GM19438 (cell line): ENCODE results near the gene CNN2.
"Not testable (repeated sequence)": the region's sequence is repeated elsewhere in the genome, so short reads cannot be mapped to it uniquely, and the experiment has no call there.

ENCODE experiments used
- ATAC-seq: cut with Tn5 transposase; IDR thresholded peaks from one replicate; pipeline ENCODE4 v1.9.1; 2021; ENCODE audit warnings: low read depth; ENCODE audit not compliant: unreplicated experiment

The CNN2 gene

DNA sequence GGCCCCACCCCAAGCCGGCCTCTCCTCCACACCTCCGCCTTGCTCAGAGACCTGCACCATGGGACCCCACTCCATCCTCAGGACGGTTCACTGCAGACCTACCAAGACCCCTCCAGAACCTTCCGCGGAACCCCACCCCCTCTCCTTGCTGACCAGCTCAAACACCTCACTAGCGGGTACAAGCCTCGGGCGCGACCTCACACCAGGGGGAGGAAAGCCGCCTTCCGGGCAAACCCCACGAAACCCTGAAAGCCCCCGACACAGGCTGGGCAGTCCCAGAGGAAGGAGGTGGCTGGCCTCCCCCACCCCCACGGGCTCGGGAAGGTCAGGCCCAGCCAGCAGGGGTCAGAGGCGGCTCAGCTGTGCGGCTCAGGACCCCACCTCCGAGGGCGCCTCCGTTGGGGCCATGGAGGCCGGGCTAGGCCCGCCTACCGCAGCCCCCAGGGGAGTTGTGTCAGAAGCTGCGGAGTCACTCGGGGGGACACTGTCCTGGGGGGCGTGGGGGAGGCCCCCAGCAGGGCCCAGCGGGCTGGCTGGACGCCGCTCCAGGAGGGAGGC is 16.3 kb upstream of the CNN2 start:
- ATAC-seq = no peak

DNA sequence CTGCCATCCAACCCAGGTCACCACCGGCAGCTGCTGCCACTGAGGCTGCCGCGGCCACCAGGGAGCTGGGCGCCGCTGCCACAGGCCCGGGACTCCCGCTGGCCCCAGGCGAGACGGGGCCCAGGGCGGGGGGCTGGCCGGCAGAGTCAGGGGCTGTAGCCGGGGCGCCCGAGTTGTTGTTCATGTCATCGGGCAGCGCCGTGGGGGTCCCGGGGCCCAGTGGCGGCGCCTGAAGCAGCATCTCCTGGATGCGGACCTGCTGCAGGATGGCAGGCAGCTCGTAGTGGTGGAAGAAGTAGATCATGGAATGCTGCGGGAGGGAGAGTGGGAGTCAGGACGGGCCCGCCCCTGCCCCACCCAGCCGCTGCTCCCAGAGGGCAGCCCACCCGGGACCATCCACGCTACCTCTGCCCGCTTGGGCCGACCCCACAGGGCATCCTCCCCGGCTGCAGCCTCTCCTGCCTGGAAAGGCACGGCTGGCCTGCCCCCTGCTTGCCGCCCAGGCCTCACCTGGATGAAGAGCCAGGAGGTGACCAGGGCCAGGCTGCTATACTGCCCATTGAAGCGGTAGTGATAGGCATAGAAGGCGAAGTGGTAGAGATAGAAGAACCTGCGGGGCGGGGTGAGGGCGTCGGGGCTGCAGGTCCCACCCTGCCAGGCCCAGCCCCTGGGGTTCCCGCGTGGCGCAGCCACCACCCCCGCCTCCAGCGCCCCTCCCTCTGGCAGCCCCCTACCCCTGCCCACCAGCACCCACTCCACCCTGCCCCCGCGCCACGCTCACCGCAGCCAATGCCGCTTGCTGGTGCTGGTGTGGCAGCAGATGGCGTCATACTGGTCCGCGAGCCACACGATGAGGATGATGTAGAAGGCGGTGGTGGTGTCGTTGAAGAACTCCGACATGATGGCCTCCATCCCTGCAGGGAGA is 15.6 kb upstream of the CNN2 start:
- no peak for ATAC-seq

DNA sequence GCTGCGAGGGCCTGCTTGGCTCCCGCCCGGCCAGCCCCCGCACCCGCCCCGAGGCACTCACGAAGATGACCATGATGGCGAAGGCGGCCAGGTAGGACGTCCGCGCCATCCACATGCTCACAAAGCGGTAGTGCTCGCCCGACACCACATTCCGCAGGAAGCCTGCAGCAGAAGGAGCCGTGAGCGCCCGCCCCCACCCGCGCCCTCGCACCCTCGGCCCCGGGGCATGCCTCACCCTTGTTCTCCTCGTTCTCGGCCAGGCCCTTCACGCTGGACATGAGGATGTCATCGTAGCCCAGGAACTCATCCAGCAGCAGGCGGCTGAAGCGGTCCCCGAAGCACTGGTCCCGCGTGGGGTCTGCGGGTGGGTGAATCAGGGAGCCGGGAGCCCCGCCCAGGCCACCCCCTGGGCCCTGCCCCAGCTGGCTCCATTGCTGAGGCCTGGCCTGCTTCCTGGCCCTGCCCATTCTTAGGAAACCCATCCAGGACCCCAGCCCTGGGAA is 14.5 kb upstream of the CNN2 start:
- ATAC-seq = no peak

DNA sequence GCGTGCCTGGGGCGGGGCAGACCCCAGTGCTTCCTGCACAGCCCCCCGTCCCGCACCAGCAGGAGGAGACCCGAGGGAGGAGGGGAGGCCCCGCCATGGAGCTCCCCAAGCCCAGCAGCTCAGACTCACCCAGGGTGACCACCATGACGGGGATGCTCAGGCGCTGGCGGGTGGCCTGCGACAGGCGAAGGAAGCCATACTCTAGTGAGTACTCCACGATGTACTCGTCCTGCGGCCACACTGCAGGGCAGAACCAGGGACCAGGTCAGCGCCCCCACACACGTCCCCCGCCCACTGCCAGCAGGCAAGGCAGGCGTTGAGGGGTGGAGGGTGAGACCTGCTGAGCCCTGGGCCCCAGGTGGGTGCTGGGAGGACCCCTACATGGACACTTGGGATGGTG is 14.1 kb upstream of the CNN2 start:
- ATAC-seq = no peak

DNA sequence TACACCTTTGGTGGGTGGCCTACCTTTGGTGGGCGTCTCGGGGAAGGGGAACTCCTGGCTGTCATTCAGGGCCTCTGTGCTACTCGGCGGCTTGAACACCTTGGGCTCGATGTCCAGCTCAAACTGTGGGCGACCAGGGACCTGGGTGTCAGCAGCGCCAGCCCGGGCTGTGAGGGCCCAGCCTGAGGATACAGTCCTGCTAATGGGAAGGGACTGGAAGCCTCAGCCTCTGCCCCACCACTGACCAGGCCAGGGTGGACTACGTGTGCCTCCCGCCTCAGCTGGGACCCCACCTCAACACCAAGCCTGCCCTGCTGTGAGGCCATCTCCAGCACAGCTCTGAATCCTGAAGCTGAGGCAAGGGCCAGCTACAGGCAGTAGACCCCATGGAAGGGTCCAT is 13.2 kb upstream of the CNN2 start:
- ATAC-seq = no peak

DNA sequence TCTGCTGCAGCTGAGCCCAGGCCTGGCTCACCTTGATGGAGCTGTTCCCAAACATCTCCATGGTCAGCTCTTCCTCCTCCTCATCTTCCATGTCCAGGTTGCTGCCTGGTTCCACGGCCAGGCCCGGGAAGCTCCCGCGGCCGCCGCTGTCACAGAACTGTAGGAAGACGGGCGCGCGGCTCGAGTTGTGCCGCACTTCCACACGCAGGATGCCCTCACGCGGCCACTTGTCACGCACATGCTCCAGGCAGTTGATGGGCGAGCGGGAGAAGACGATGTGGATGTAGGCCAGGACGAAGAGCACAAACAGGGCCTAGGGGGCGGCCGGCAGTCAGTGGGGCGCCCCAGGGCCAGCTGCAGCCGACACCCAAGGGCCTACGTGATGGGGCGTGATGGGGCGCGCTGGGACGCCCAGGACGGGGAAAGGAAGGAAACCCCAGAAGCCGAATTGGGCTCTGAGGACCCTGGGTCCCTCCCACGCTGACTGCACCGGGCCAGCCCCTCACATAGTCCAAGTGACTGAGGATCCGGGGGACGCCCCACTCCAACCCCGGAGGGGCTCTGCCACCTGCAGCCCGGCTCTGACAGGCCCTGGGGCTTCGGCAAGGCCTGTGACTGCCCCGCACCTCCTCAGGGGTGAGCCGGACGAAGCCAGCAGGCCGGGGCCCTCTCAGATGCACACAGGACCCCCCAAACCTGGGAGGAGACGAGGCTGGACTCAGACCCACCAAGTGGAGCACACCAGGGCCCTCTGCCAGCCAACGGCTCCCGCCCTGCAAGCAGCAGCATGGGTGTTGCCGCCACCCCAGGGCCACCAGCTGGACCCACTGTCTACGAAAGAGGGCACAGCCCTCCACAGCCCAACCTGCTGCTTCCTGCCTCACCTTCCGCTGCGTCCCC is 12.0 kb upstream of the CNN2 start:
- ATAC-seq = no peak

DNA sequence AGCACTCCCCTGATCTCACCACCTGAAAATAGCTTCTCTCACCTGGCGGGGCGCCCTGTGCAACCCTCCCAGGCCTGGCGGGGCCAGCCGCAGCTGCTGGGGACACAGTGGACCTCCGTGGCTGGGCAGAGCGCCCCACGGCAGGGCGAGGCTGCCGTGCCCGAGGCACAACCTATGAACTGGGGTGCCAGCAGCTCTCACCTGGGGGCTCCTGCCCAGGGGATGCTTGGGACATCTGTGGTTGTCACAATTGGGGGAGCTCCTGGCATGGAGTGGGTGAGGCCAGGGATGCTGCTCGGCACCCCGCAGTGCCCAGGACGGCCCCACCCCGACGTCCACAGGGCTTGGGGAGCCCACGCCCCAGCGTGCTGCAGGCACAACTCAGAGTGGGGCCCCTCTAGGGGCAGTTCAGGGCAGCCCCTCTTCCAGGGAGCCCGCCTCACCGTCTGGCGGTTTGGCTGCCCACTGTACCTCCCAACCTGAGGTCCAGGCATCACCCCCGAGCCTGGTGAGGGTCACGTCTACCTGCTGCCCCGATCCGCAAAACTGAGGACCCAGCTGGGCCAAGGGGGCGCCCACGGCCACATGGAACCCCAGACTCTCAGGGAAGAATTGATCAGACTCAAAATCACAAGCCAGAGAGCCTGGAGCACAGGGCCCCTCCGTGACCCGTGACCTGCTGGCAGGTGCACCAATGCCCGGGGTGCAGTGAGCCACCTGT is 11.2 kb upstream of the CNN2 start:
- no peak for ATAC-seq

DNA sequence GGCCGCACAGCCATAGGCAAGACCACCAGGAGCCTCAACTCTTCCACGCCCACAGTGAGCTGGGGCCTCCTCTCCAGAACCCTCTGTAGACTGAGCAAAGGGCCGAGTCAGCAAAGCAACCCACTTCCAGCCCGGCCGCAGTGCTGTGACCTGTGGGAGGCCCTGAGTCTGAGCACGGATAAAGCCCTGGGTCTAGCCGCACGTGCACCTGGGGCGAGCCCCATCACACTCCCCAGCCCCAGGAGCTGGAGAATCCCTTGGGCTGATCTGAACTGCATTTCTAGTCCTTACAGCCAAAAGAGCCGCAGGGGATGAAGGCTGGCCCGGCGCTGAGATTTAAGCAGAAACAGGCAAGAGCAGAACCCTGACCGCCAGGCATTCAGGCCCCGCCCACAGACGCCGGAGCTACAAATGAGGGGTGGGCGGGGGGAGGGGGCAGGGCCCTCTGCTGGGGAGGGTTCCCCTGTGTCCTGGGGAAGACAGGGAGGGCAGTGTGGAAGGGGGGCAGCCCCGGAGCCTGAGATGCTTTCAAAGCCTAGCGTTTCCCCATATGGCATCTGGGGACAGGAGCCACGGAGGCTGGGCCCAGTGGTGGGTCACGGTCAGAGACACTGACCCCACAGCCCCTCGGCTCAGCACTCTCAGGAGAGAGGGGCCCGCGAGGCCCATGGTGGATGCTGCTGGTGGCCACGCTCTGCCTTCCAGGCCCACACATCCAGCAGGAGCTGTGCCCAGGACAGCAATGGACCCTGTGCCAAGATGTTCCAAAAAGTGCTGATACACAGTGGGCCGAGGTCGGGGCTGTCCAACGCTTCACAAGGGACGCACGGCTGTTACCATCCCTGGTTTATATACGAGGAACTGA is 10.4 kb upstream of the CNN2 start:
- ATAC-seq = no peak

DNA sequence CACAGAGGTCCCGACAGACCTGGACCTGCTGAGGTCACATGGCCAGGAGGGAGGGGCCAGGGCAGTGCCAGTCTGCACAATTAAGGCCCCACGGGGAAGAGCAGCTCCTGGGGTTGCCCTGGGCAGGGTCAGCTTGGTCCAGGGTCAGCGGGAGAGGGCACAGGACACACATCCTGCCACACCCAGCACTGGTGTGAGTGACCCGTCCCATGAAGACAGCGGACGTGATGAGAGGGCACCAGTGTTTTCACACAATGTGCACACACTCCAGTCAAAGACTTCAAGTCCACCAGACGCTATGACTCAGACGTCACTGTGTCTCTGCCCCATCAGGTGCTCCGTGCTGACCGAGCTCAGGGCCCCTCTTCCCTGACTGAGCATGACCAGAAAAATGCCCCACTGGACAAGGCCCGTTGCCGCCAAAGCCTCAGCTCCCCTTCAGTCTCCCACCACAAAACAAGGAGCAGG is 9.7 kb upstream of the CNN2 start:
- no peak for ATAC-seq

DNA sequence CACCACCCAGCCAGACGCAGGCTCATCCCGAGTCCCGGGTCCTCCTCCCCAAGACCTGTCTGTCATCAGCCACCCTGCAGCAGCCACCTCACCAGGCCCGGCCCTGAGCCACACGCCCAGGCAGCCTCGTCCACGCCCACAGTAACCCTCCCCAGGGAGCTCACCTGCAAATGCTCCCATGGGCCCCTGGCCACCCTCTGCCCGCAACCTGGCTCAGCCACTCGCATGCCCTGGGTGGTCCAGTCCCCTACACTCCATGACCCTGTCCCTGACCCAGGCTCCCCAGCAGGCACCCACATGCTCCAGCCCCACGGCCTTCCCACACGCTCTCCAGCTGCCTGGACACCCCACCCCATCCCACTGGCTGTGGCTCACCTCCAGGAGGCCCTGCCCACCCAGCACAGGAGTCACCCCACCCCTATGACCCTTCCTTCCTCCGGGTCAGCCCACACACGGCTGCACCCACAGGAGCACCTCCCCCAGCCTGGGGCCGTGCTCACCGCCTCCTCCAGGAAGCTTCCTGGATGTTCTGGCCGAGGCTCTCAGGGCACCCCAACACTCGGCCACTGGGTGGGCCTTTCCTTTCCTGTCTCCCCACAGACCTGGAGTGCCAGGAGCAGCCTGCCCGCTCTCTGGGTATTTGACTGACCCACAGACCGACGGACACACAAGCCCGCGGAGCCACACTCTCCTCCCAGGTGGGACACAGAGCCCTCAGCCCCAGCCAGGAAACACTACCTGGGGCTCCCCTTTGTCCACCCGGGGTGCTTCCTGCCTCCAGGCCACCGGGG is 9.1 kb upstream of the CNN2 start:
- no peak for ATAC-seq

DNA sequence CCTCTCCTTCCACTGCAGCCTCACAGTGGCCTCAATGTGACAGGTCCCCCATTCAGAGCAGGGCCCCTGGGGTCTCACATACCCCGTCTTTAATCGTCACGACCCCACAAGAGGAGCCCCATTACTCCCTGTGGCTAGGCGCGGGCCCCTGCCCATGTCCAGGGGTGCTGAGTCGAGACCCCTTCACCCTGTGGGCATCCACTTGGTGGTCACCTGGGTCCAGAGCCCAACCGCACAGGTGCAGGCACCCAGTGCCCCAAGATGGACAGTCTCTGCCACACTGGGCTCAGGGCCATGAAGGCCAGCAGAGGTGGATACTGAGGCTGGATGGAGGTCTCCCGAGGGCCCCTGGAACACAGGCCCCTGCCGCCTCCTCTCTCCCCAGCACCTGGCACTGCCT is 8.5 kb upstream of the CNN2 start:
- ATAC-seq = no peak

DNA sequence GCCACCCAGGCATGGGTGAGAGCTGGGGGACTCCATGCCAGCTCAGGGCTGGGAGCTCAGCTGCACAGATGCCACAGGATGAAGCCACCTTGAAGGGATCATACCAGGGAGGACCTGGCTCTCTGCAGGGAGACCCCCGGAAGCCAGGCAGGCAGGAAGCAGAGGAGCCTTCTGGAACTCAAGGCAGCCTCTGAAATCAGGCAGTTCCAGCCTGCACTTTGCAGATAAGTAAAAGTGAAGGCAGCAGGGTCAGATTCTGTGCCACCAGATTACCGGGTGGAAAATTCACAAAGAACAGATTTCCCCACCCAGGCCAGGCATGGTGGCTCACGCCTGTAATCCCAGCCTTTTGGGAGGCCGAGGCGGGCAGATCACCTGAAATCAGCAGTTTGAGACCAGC is 8.0 kb upstream of the CNN2 start:
- ATAC-seq = no peak

DNA sequence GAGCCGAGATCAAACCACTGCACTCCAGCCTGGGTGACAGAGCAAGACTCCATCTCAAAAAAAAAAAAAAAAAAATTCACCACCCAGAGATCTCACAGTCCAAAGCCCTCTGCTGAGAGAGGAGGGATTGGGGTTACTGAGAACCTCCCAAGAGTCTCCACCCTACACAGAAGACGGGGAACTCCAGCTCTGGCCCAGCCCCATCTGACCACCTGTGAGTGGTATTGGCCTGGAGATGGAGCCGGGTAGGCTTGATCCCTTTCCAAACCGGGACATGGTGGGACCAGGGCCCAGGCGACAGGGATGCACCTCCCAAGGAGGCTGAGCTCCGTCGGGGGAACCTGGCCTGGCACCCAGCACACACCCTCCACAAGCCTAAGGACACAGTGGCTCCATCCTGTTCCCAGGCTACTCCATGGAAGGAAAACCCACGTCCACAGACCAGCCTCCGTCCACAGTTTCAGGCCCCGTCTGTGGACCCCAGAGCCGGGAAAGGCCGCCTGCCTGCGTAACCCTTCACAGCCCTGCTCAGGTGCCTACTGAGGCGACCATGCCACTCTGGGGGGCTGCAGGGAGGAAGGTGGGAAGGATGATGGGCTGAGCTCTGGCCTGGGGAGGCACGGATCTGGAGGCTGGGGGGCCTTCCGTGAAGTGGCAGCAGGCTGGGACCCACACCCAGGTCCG is 7.3 kb upstream of the CNN2 start:
- ATAC-seq = no peak

DNA sequence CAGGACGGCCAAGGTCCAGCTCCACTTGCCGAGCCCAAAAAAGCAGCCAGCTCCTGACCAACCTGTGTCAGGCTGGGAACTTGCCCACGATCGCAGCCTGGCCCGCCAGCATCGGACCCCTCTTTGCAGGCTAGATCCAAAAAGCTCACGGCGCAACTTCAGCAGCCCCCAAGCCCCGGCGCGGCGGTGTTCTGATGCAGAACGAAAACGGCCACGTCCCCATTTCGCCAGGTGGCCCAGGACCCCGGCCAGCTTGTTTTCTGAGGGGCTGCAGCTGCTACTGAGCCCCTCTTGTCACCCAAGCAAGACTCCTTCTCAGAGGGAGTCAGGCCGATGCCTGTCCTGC is 6.8 kb upstream of the CNN2 start:
- no peak for ATAC-seq

DNA sequence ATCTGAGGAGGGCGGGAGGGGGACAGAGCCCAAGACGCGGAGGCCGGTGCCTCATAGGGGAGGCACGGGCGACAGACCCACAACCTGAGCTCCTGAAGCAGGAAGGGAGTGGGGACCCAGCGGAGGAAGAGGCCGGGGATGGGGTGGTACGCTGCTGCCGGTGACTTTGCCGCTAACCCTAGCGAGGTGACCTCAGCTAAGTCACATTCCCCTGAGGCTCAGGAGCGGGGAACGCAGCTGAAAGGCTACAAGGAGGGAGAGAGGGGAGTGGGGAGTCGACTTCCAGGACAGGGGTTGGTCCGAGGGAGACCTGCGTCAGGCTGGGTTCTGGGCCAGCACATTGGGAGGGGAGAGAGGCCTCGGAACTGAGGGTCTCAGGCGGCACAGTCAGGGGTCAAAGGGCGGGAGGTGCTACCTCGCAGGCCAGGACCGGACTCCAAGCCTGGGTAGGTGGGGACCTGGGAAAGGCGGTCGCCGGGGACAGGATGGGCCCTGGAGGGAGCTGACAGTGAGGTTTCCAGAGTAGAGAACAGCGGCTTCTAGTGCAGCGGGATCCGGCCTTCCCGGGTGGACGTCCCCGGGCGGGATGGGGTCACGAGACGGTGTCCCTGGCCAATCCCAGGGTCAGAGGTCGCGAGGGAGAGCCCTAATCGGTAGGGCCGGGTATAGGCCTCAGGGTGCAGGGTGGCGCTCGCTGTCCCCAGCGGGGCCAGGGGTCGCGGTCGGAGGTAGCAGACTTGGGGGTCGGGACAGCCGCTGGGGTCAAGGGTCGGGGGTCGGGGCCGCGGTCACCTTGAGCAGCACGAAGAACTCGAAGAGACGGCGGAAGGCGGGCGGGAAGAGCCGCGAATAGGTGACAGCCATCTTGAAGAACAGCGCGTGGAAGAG is 6.2 kb upstream of the CNN2 start:
- ATAC-seq = no peak

DNA sequence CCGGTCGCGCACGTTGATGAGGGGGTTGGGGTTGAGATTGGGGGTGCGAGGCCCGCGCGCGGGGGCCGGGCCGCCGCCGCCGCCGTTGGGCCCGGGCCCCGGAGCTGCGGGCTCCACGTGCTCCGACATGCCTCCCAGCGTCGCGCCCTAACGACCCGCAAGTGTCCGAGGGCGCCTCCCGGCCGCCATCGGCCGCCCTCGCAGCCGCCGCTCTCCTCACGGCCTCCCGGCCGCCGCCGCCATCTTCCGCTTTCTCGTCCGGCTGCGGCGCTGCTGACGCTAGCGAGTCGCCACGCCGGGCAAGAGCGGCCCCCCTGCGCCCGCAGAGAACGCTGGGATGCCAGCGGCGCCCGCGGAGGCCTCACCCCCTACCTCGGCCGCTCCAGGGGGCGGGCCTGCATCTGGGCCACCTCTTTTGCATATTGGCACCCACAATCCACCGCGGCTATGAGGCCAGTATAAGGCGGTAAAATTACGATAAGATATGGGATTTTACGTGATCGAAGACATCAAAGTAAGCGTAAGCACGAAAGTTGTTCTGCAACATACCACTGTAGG is 5.5 kb upstream of the CNN2 start, which contains the start of gene TMEM259:
TSS of gene TMEM259 (minus strand) at position 256 of the 558 bp plus-strand sequence. CDS start at position 129, 127 bp downstream.
- ATAC-seq = peak; percentile 71

DNA sequence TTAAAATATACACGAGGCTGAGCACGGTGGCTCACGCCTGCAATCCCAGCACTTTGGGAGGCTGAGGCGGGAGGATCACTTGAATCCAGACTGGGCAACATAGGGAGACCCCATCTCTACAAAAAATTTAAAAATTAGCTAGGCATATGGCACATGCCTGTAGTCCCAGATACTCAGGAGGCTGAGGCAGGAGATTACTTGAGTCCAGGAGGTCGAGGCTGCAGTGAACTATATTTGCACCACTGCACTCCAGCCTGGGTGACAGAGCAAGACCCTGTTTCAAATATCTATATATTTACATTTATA is 2.6 kb upstream of the CNN2 start:
- ATAC-seq = not testable (repeated sequence)
